A549 treated with GW870086 at 1 μM for 4 hours (cell line): ENCODE data around the gene CBX2. TPM values are rescaled to one million over a fixed set of nuclear protein-coding genes. Genes with fewer than 3 reads are reported as not detected.

Source experiments
- total RNA-seq: library from RNA; stranded (reverse); fragments of 200-300 nt; extraction: Qiagen RNA extraction; gene quantifications from 5 replicates; pipeline ENCODE4 v1.2.3, GENCODE V29; 2022; ENCODE audit warnings: low read depth

The CBX2 gene
- 12.3 to 17.4 TPM (median 15.8 TPM) in 5 replicates for total RNA-seq

GRCh38 chr17:79777894-79778503 is at the start of gene CBX2:
Gene CBX2, plus strand, starts transcription at chr17:79778148. Its CDS starts 88 bp downstream, at chr17:79778236.

DNA sequence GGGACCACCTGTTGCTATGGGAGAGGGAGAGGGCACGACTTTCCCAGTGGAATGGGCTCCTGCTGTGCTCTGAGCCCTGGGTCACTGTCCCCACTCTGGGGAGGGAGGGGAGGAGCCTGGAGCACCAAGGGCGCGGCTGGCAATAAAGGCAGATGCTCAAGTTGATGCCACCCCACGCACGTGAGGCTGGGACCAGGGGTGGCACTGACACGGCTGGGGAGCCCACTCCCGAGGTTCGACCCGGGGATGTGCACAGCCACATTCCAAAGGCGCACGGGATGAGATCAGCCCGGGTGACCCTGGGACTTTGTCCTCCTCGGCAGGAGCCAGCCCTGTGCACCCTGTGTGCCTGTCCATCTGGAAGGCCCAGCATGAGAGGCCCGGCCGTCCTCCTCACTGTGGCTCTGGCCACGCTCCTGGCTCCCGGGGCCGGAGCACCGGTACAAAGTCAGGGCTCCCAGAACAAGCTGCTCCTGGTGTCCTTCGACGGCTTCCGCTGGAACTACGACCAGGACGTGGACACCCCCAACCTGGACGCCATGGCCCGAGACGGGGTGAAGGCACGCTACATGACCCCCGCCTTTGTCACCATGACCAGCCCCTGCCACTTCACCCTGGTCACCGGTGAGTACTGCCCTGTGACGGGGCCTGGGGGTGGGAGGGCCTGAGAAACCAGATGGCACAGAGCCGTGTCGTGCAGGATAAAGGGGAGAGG is 47.0 kb upstream of the CBX2 start, which contains the start of gene ENPP7:
Gene ENPP7, plus strand, starts transcription at position 175 of the 715 bp plus-strand sequence. Its CDS starts 197 bp downstream, at position 372.

GRCh38 chr17:79796763-79797491 is 19.0 kb downstream of the CBX2 start, which contains the start of gene CBX8:
Gene CBX8, minus strand, starts transcription at chr17:79797077. Its CDS starts 79 bp downstream, at chr17:79796998.

Other genes starting within 250 kb of the CBX2 start
- 3.2 to 5.0 TPM (median 4.4 TPM) in 5 replicates for gene RBFOX3, start 167.1 kb upstream of the CBX2 start, total RNA-seq
- gene ENPP7, start 47.2 kb upstream of the CBX2 start, total RNA-seq: not detected in 5 replicates
- gene CBX8, start 18.9 kb downstream of the CBX2 start, total RNA-seq: 10.9 to 17.4 TPM (median 16.1 TPM) in 5 replicates
- 24.4 to 34.5 TPM (median 33.3 TPM) in 5 replicates for gene CBX4, start 61.3 kb downstream of the CBX2 start, total RNA-seq